Measurements from ENCODE around the gene IQGAP2.

GRCh38 chr5:76695346-76695745 lies 292.3 kb downstream of the IQGAP2 start:
- TF ChIP-seq ZNF282 (CRISPR knock-in tag; IDR thresholded peaks at IDR 0.05) (no peak), CTCF (IDR thresholded peaks at IDR 0.05 in 2 of 3, conservative IDR thresholded peaks at IDR 0.05 in 1 of 3; ENCODE audit: insufficient read depth in 2 of 3, low read depth in 1 of 3, low read length in 3 of 3) (no peak), USF2 (CRISPR knock-in tag; IDR thresholded peaks at IDR 0.05) (no peak), PHB2 (IDR thresholded peaks at IDR 0.05; ENCODE audit: low read depth) (no peak), GTF2E2 (tag; IDR thresholded peaks at IDR 0.05) (no peak), U2AF2 (optimal IDR thresholded peaks at IDR 0.05; ENCODE audit: low read depth, low read length) (no peak), SMARCC2 (IDR thresholded peaks at IDR 0.05; ENCODE audit: low read depth) (no peak), SAFB2 (IDR thresholded peaks at IDR 0.05; ENCODE audit: borderline replicate concordance, low read depth, low read length, severe bottlenecking) (no peak), ATF2 (CRISPR knock-in tag; IDR thresholded peaks at IDR 0.05) (no peak), NCOA2 (IDR thresholded peaks at IDR 0.05; ENCODE audit: partially characterized antibody in 2 of 2) (no peak)
- TF ChIP-seq, protein P1, sequence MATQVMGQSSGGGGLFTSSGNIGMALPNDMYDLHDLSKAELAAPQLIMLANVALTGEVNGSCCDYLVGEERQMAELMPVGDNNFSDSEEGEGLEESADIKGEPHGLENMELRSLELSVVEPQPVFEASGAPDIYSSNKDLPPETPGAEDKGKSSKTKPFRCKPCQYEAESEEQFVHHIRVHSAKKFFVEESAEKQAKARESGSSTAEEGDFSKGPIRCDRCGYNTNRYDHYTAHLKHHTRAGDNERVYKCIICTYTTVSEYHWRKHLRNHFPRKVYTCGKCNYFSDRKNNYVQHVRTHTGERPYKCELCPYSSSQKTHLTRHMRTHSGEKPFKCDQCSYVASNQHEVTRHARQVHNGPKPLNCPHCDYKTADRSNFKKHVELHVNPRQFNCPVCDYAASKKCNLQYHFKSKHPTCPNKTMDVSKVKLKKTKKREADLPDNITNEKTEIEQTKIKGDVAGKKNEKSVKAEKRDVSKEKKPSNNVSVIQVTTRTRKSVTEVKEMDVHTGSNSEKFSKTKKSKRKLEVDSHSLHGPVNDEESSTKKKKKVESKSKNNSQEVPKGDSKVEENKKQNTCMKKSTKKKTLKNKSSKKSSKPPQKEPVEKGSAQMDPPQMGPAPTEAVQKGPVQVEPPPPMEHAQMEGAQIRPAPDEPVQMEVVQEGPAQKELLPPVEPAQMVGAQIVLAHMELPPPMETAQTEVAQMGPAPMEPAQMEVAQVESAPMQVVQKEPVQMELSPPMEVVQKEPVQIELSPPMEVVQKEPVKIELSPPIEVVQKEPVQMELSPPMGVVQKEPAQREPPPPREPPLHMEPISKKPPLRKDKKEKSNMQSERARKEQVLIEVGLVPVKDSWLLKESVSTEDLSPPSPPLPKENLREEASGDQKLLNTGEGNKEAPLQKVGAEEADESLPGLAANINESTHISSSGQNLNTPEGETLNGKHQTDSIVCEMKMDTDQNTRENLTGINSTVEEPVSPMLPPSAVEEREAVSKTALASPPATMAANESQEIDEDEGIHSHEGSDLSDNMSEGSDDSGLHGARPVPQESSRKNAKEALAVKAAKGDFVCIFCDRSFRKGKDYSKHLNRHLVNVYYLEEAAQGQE (IDR thresholded peaks at IDR 0.05; ENCODE audit: borderline replicate concordance): no peak
- TF ChIP-seq, protein P1 (CRISPR knock-in tag; IDR thresholded peaks at IDR 0.05; ENCODE audit: low read depth): no peak
